MM.1S (cell line): ENCODE results near the gene ZRANB1.

Experiments used
- DNase-seq: peaks from one replicate; pipeline ENCODE4 v3.0.0-alpha.2; 2015
- H2AFZ ChIP-seq: fragments of 300-600 bp; sonication (generic); 2 replicates; pipeline ENCODE4 v1.6.0; 2016; ENCODE audit warnings: antibody characterized with exemption, low read length
- H3F3A ChIP-seq: fragments of 300-600 bp; sonication (generic); 2 replicates; pipeline ENCODE4 v1.6.1; 2016; ENCODE audit warnings: mild to moderate bottlenecking, antibody characterized with exemption, low read length, moderate library complexity, mixed read lengths; ENCODE audit not compliant: insufficient read depth
- H3K27ac ChIP-seq: fragments of 300-600 bp; sonication (generic); 2 replicates; pipeline ENCODE4 v1.5.1; 2016; ENCODE audit warnings: mild to moderate bottlenecking, low read length
- H3K27me3 ChIP-seq: fragments of 300-600 bp; sonication (generic); replicated peaks from 2 replicates; pipeline ENCODE4 v1.6.0; 2016; ENCODE audit warnings: low read length; ENCODE audit not compliant: insufficient read depth
- H3K36me3 ChIP-seq: fragments of 300-600 bp; sonication (generic); replicated peaks from 2 replicates; pipeline ENCODE4 v1.6.1; 2016; ENCODE audit warnings: mild to moderate bottlenecking, low read length, mixed read lengths; ENCODE audit not compliant: insufficient read depth
- H3K4me1 ChIP-seq: fragments of 300-600 bp; sonication (generic); 2 replicates; pipeline ENCODE4 v1.6.1; 2016; ENCODE audit warnings: low read length, mixed read lengths
- H3K4me2 ChIP-seq: fragments of 300-600 bp; sonication (generic); 2 replicates; pipeline ENCODE4 v1.6.0; 2016; ENCODE audit warnings: low read depth, low read length
- H3K4me3 ChIP-seq: fragments of 300-600 bp; sonication (generic); 2 replicates; pipeline ENCODE4 v1.5.1; 2016; ENCODE audit warnings: low read length, mixed read lengths
- H3K79me2 ChIP-seq: fragments of 300-600 bp; sonication (generic); 2 replicates; pipeline ENCODE4 v1.6.1; 2016; ENCODE audit warnings: mixed run types, low read length, mixed read lengths
- H3K9ac ChIP-seq: fragments of 300-600 bp; sonication (generic); 2 replicates; pipeline ENCODE4 v1.6.1; 2016; ENCODE audit warnings: low read length, mixed read lengths
- H3K9me2 ChIP-seq: fragments of 300-600 bp; sonication (generic); replicated peaks from 2 replicates; pipeline ENCODE4 v1.6.1; 2016; ENCODE audit warnings: mild to moderate bottlenecking, low read length, mixed read lengths; ENCODE audit not compliant: insufficient read depth
- H3K9me3 ChIP-seq: fragments of 300-600 bp; sonication (generic); replicated peaks from 2 replicates; pipeline ENCODE4 v1.6.1; 2016; ENCODE audit warnings: mild to moderate bottlenecking, low read length, mixed read lengths; ENCODE audit not compliant: insufficient read depth
- H4K20me1 ChIP-seq: fragments of 300-600 bp; sonication (generic); 2 replicates; pipeline ENCODE4 v1.6.1; 2016; ENCODE audit warnings: mild to moderate bottlenecking, low read length, moderate library complexity, mixed read lengths; ENCODE audit not compliant: insufficient read depth
- EZH2 ChIP-seq: fragments of 300-600 bp; sonication (generic); optimal IDR thresholded peaks from 2 replicates; pipeline ENCODE3; 2017; ENCODE audit warnings: low read depth, mild to moderate bottlenecking, antibody characterized with exemption, low read length, mixed read lengths
- EZH2phosphoT487 ChIP-seq: fragments of 300-600 bp; sonication (generic); IDR thresholded peaks from 2 replicates; pipeline ENCODE4 v1.6.1; 2018; ENCODE audit warnings: antibody characterized with exemption, low read length
- TF ChIP-seq, protein P1 (sequence below): fragments of 300-600 bp; sonication (generic); IDR thresholded peaks from 2 replicates; pipeline ENCODE4 v1.5.1; 2016; ENCODE audit warnings: antibody characterized with exemption, low read length, mixed read lengths

The ZRANB1 gene

GRCh38 chr10:124962421-124962820, 20.5 kb downstream of the ZRANB1 start:
- no peak for TF ChIP-seq EZH2
- no peak for TF ChIP-seq EZH2phosphoT487
- TF ChIP-seq, protein P1, sequence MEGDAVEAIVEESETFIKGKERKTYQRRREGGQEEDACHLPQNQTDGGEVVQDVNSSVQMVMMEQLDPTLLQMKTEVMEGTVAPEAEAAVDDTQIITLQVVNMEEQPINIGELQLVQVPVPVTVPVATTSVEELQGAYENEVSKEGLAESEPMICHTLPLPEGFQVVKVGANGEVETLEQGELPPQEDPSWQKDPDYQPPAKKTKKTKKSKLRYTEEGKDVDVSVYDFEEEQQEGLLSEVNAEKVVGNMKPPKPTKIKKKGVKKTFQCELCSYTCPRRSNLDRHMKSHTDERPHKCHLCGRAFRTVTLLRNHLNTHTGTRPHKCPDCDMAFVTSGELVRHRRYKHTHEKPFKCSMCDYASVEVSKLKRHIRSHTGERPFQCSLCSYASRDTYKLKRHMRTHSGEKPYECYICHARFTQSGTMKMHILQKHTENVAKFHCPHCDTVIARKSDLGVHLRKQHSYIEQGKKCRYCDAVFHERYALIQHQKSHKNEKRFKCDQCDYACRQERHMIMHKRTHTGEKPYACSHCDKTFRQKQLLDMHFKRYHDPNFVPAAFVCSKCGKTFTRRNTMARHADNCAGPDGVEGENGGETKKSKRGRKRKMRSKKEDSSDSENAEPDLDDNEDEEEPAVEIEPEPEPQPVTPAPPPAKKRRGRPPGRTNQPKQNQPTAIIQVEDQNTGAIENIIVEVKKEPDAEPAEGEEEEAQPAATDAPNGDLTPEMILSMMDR: no peak
- Histone ChIP-seq H2AFZ (no peak overlapping the region), H3K9ac (no peak overlapping the region), H3K4me2 (no peak overlapping the region), H3K9me2 (no peaks in the 10 kb centered on the region), H3K27me3 (no peaks in the 10 kb centered on the region), H3K4me3 (no peak overlapping the region), H3K9me3 (no peaks in the 10 kb centered on the region), H3K36me3 (no peaks in the 10 kb centered on the region), H3K4me1 (peaks cover 15% of the 10 kb centered on the region; the same call in 1 of the 2 replicates), H4K20me1 (0 out of 2 replicates have a peak, but pooled peaks cover 3% of the 10 kb centered on the region), H3K79me2 (peaks cover 45% of the 10 kb centered on the region), H3F3A (peaks cover 7% of the 10 kb centered on the region; the same call in 1 of the 2 replicates), H3K27ac (no peak overlapping the region)
- DNase-seq: no peak

- Histone ChIP-seq H3K27me3 (no peaks in the 10 kb centered on the region), H3K9ac (no peak overlapping the region), H3K4me2 (no peak overlapping the region), H3K36me3 (no peaks in the 10 kb centered on the region), H3K9me3 (no peaks in the 10 kb centered on the region), H3K9me2 (no peaks in the 10 kb centered on the region), H2AFZ (no peak overlapping the region), H3F3A (peaks cover 7% of the 10 kb centered on the region; the same call in 1 of the 2 replicates), H4K20me1 (0 out of 2 replicates have a peak, but pooled peaks cover 3% of the 10 kb centered on the region), H3K79me2 (peaks cover 44% of the 10 kb centered on the region), H3K4me3 (no peak overlapping the region), H3K4me1 (peaks cover 20% of the 10 kb centered on the region), H3K27ac (no peak overlapping the region)
- TF ChIP-seq, protein P1: no peak
- no peak for TF ChIP-seq EZH2
- TF ChIP-seq EZH2phosphoT487: no peak
- no peak for DNase-seq
Measured at GRCh38 chr10:124963866-124964720, 22.2 kb downstream of the ZRANB1 start.

DNA sequence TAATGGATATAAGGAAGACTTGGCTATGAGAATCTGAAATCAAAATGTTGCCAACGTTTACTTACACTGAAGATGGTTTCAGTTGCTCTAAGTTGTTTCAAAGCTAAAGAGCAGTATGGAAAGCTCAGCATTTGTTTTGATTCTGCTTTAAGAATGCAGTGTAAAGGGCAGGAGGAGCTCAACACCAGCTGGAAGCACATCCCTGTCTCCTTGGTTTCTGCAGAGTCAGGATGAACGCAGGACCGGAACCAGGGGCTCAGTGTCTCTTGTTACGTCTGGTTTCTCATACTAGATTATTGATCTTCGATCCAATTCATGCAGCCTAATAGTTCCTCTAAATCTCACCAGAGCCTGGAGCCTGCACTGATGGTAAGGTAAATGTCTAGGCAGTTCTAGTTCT, 24.1 kb downstream of the ZRANB1 start:
- DNase-seq: no peak
- no peaks in the 10 kb centered on the region for H3K9me2 ChIP-seq
- TF ChIP-seq EZH2phosphoT487 (no peak), EZH2 (no peak)
- TF ChIP-seq, protein P1: no peak
- H3F3A ChIP-seq: no peaks in the 10 kb centered on the region; the same call in 1 of the 2 replicates
- no peaks in the 10 kb centered on the region for H3K27me3 ChIP-seq
- H3K9me3 ChIP-seq: no peaks in the 10 kb centered on the region
- H3K36me3 ChIP-seq: no peaks in the 10 kb centered on the region
- no peak overlapping the region for H3K9ac ChIP-seq
- peaks cover 23% of the 10 kb centered on the region for H3K4me1 ChIP-seq
- H4K20me1 ChIP-seq: no peaks in the 10 kb centered on the region; the same call in 1 of the 2 replicates
- H3K4me2 ChIP-seq: no peak overlapping the region
- peaks cover 40% of the 10 kb centered on the region for H3K79me2 ChIP-seq
- no peak overlapping the region for H2AFZ ChIP-seq
- H3K27ac ChIP-seq: no peak overlapping the region
- no peak overlapping the region for H3K4me3 ChIP-seq
